Measurements from ENCODE around the gene PDE10A. TPM values are rescaled to one million over a fixed set of nuclear protein-coding genes. Genes with fewer than 3 reads are reported as not detected.

PDE10A gene
- total RNA-seq, 1 experiment from 2014 or later, result 0.31 TPM

- no peak overlapping the region for H2BK20ac ChIP-seq (ENCODE audit: low read depth, low read length, poor library complexity, severe bottlenecking)
- H2BK120ac ChIP-seq (ENCODE audit: low read depth, low read length, poor library complexity, severe bottlenecking), result no peak overlapping the region
- DNase-seq, result no peak
- H4K8ac ChIP-seq (replicated peaks; ENCODE audit: insufficient read length, low read depth, low read length), result no peak overlapping the region
- H3K9ac ChIP-seq (ENCODE audit: extremely low read depth, insufficient read length, low read length), result no peak overlapping the region
- H3K79me2 ChIP-seq (ENCODE audit: insufficient read depth, low read length), result no peaks in the 10 kb centered on the region
- TF ChIP-seq CTCF (conservative IDR thresholded peaks at IDR 0.05), result no peak
- H3K36me3 Mint-ChIP-seq (ENCODE audit: insufficient read depth in 1 of 3, low read depth in 3 of 3), result peaks cover 0 to 9% (median 0%) of the 10 kb centered on the region in 3 experiments; a peak in 3 of 7 replicates
- H2AK5ac ChIP-seq (ENCODE audit: insufficient read length, low read length), result no peak overlapping the region
- no peaks in the 10 kb centered on the region for H3K27me3 ChIP-seq (ENCODE audit: insufficient read depth, low read length)
- no peak overlapping the region for H3T11ph ChIP-seq (ENCODE audit: low read length)
- H2BK15ac ChIP-seq (ENCODE audit: low read depth, low read length), result no peak overlapping the region
- WGBS (ENCODE audit: extremely low coverage, insufficient read length, low lambda C conversion rate), result no CpG with 5 or more reads among the region's 2 CpGs
- H3K9me3 ChIP-seq (ENCODE audit: control insufficient read depth, low read depth, low read length), result no peaks in the 10 kb centered on the region
- no peaks in the 10 kb centered on the region for H3K79me1 ChIP-seq (ENCODE audit: insufficient read depth, low read depth, low read length, poor library complexity, severe bottlenecking)
- no peaks in the 10 kb centered on the region for H4K20me1 ChIP-seq (ENCODE audit: control insufficient read depth, insufficient read depth, insufficient read length)
- H2BK5ac ChIP-seq (ENCODE audit: insufficient read length, low read length), result no peak overlapping the region
- no peak overlapping the region for H4K91ac ChIP-seq (ENCODE audit: insufficient read length, low read depth, low read length)
- no peak overlapping the region for H2AFZ ChIP-seq (ENCODE audit: low read length)
- H3K4me1 Mint-ChIP-seq, result no peaks in the 10 kb centered on the region
- H3K4me3 Mint-ChIP-seq, result no peak overlapping the region
- no peaks in the 10 kb centered on the region for H3K4me1 ChIP-seq (ENCODE audit: insufficient read depth, low read length)
- no peak overlapping the region for H3K14ac ChIP-seq (ENCODE audit: insufficient read depth, low read length)
- no peak overlapping the region for H3K18ac ChIP-seq (ENCODE audit: insufficient read length, low read depth, low read length)
- H3K4me2 ChIP-seq (ENCODE audit: insufficient read depth, insufficient read length, low read length), result no peak overlapping the region
- peaks cover 0 to 9% of the 10 kb centered on the region in 2 experiments; a peak in 2 of 5 replicates for H3K9me3 Mint-ChIP-seq
- no peak overlapping the region for H3K23ac ChIP-seq (ENCODE audit: insufficient read length, low read depth, low read length)
- no peak overlapping the region for H3K4ac ChIP-seq (ENCODE audit: low read depth, low read length)
- no peak overlapping the region for H3K27ac ChIP-seq (ENCODE audit: insufficient read length, low read depth, low read length)
- H3K23me2 ChIP-seq (ENCODE audit: insufficient read length, low read depth, low read length, poor library complexity, severe bottlenecking), result no peaks in the 10 kb centered on the region
- H4K5ac ChIP-seq (ENCODE audit: insufficient read length, low read depth, low read length), result no peak overlapping the region
- no peaks in the 10 kb centered on the region for H3K27me3 Mint-ChIP-seq (ENCODE audit: low read depth)
- H3K56ac ChIP-seq (ENCODE audit: insufficient read length, low read depth, low read length), result no peak overlapping the region
- H3K27ac Mint-ChIP-seq, result no peak overlapping the region
- no peak overlapping the region for H2BK12ac ChIP-seq (ENCODE audit: insufficient read length, low read depth, low read length)
Observed at GRCh38 chr6:165401092-165401491, 261.9 kb downstream of the PDE10A start.

All from H9 (cell line).